ENCODE results near the gene FPR2. TPM values are rescaled to one million over a fixed set of nuclear protein-coding genes. Genes with fewer than 3 reads are reported as not detected.

The FPR2 gene
- total and polyA plus RNA-seq, 4 donors = 0.79 to 234 (median 28.8) TPM

- Histone ChIP-seq H3K9me3 (ENCODE audit: control insufficient read depth in 4 of 4, insufficient read depth in 3 of 4, low read length in 3 of 4) (peaks cover 0 to 5% (median 0%) of the 10 kb centered on the region in 4 donors), H3K27ac (ENCODE audit: low read depth in 1 of 2, low read length in 1 of 2) (peak within 1 kb of the TSS in 1 of 2 donors; percentile 59)
- ATAC-seq (ENCODE audit: insufficient read depth, low FRiP score) = no peak
Observed at GRCh38 chr19:51751655-51752054, 9.3 kb upstream of the FPR2 start, which contains the start of gene FPR1. FPR1 (minus strand) TSS chr19:51751878; CDS start chr19:51746994, 4,884 bp downstream.

GRCh38 chr19:51754109-51754508, 6.9 kb upstream of the FPR2 start:
- Histone ChIP-seq H3K9me3 (ENCODE audit: control insufficient read depth in 4 of 4, insufficient read depth in 3 of 4, low read length in 3 of 4) (peaks cover 0 to 5% (median 0%) of the 10 kb centered on the region in 4 donors), H3K36me3 (ENCODE audit: control insufficient read depth in 4 of 4, insufficient read depth in 4 of 4, low read length in 4 of 4) (no peaks in the 10 kb centered on the region), H3K4me3 (no peak overlapping the region), H3K27ac (ENCODE audit: low read depth in 1 of 2, low read length in 1 of 2) (peak overlapping the region in 1 of 2 donors; percentile 64), H3K9ac (ENCODE audit: insufficient read depth in 1 of 2, low read length in 2 of 2) (no peak overlapping the region), H3K4me1 (ENCODE audit: control insufficient read depth in 5 of 5, insufficient read depth in 5 of 5, low read length in 5 of 5) (no peaks in the 10 kb centered on the region), H3K27me3 (ENCODE audit: control insufficient read depth in 3 of 3, insufficient read depth in 3 of 3, low read length in 2 of 3) (peaks cover 0 to 7% (median 2%) of the 10 kb centered on the region in 3 donors)
- no peak for DNase-seq
- no peak for ATAC-seq (ENCODE audit: insufficient read depth, low FRiP score)
- TF ChIP-seq CTCF (IDR thresholded peaks at IDR 0.05; ENCODE audit: control extremely low read depth, extremely low read depth) = no peak
- 35 to 66% methylated on average over 6 of the region's 6 CpGs for WGBS, 2 donors

More at GRCh38 chr19:51751655-51752054, 9.3 kb upstream of the FPR2 start, which contains the start of gene FPR1:
- no peak for TF ChIP-seq CTCF (IDR thresholded peaks at IDR 0.05; ENCODE audit: control extremely low read depth, extremely low read depth)
- peak in 2 of 3 donors; percentile 8 to 14 for DNase-seq
- H3K27me3 ChIP-seq (ENCODE audit: control insufficient read depth in 3 of 3, insufficient read depth in 3 of 3, low read length in 2 of 3) = peaks cover 0 to 7% (median 2%) of the 10 kb centered on the region in 3 donors
- 50 to 60% methylated on average over 2 of the region's 2 CpGs for WGBS, 2 donors
- no peak within 1 kb of the TSS for H3K9ac ChIP-seq (ENCODE audit: insufficient read depth in 1 of 2, low read length in 2 of 2)
- no peaks in the 10 kb centered on the region for H3K36me3 ChIP-seq (ENCODE audit: control insufficient read depth in 4 of 4, insufficient read depth in 4 of 4, low read length in 4 of 4)
- H3K4me1 ChIP-seq (ENCODE audit: control insufficient read depth in 5 of 5, insufficient read depth in 5 of 5, low read length in 5 of 5) = no peaks in the 10 kb centered on the region
- H3K4me3 ChIP-seq = no peak within 1 kb of the TSS

- Histone ChIP-seq H3K4me1 (ENCODE audit: control insufficient read depth in 5 of 5, insufficient read depth in 5 of 5, low read length in 5 of 5) (no peaks in the 10 kb centered on the region), H3K27ac (ENCODE audit: low read depth in 1 of 2, low read length in 1 of 2) (peak overlapping the region in 1 of 2 donors; percentile 64), H3K4me3 (no peak overlapping the region), H3K9ac (ENCODE audit: insufficient read depth in 1 of 2, low read length in 2 of 2) (no peak overlapping the region), H3K36me3 (ENCODE audit: control insufficient read depth in 4 of 4, insufficient read depth in 4 of 4, low read length in 4 of 4) (no peaks in the 10 kb centered on the region), H3K27me3 (ENCODE audit: control insufficient read depth in 3 of 3, insufficient read depth in 3 of 3, low read length in 2 of 3) (peaks cover 0 to 7% (median 2%) of the 10 kb centered on the region in 3 donors), H3K9me3 (ENCODE audit: control insufficient read depth in 4 of 4, insufficient read depth in 3 of 4, low read length in 3 of 4) (peaks cover 0 to 5% (median 0%) of the 10 kb centered on the region in 4 donors)
- no peak for DNase-seq
- ATAC-seq (ENCODE audit: insufficient read depth, low FRiP score) = no peak
- 87 to 92% methylated on average over 4 of the region's 4 CpGs for WGBS, 2 donors
- no peak for TF ChIP-seq CTCF (IDR thresholded peaks at IDR 0.05; ENCODE audit: control extremely low read depth, extremely low read depth)
Observed at GRCh38 chr19:51754770-51755169, 6.2 kb upstream of the FPR2 start.

GRCh38 chr19:51755571-51755970, 5.4 kb upstream of the FPR2 start:
- DNase-seq (no peak), ATAC-seq (ENCODE audit: insufficient read depth, low FRiP score) (no peak)
- peaks cover 0 to 5% (median 0%) of the 10 kb centered on the region in 4 donors for H3K9me3 ChIP-seq (ENCODE audit: control insufficient read depth in 4 of 4, insufficient read depth in 3 of 4, low read length in 3 of 4)
- TF ChIP-seq CTCF (IDR thresholded peaks at IDR 0.05; ENCODE audit: control extremely low read depth, extremely low read depth) = no peak
- H3K4me3 ChIP-seq = no peak overlapping the region
- peaks cover 0 to 7% (median 2%) of the 10 kb centered on the region in 3 donors for H3K27me3 ChIP-seq (ENCODE audit: control insufficient read depth in 3 of 3, insufficient read depth in 3 of 3, low read length in 2 of 3)
- 79 to 85% methylated on average over 7 of the region's 7 CpGs for WGBS, 2 donors
- no peaks in the 10 kb centered on the region for H3K36me3 ChIP-seq (ENCODE audit: control insufficient read depth in 4 of 4, insufficient read depth in 4 of 4, low read length in 4 of 4)
- no peaks in the 10 kb centered on the region for H3K4me1 ChIP-seq (ENCODE audit: control insufficient read depth in 5 of 5, insufficient read depth in 5 of 5, low read length in 5 of 5)
- no peak overlapping the region for H3K27ac ChIP-seq (ENCODE audit: low read depth in 1 of 2, low read length in 1 of 2)
- no peak overlapping the region for H3K9ac ChIP-seq (ENCODE audit: insufficient read depth in 1 of 2, low read length in 2 of 2)
